Prostate gland (tissue), 2 donors: Measurements from ENCODE around the gene KIAA0513.

ENCODE experiments used
- CTCF ChIP-seq, 4 experiments: fragments of 200-600 bp in 2 of 4; fragments of 450-650 bp in 2 of 4; sonication (generic) in 2 of 4; IDR thresholded peaks; 1 replicate in 3 of 4; 2 replicates in 1 of 4; pipeline ENCODE4 v1.5.1; 2016 to 2019; ENCODE audit warnings: antibody characterized with exemption in 4 of 4, mild to moderate bottlenecking in 2 of 4, moderate library complexity in 2 of 4
- POLR2A ChIP-seq: fragments of 450-650 bp; IDR thresholded peaks from one replicate; pipeline ENCODE4 v1.6.1; 2016; ENCODE audit warnings: antibody characterized with exemption, mild to moderate bottlenecking

GRCh38 chr16:85113168-85113733, 85.7 kb downstream of the KIAA0513 start:
- TF ChIP-seq POLR2A: no peak
- TF ChIP-seq CTCF (IDR thresholded peaks at IDR 0.05): no peak
